CMK (cell line): ENCODE results near the gene LRRC32.

Experiments
- DNase-seq: peaks from one replicate; pipeline ENCODE4 v3.0.0-alpha.2; 2010; ENCODE audit warnings: low read depth

LRRC32 gene

GRCh38 chr11:76699451-76700091, 29.0 kb upstream of the LRRC32 start:
- peak; percentile 73 for DNase-seq

GRCh38 chr11:76698321-76699043, 27.9 kb upstream of the LRRC32 start:
- DNase-seq = no peak

DNA sequence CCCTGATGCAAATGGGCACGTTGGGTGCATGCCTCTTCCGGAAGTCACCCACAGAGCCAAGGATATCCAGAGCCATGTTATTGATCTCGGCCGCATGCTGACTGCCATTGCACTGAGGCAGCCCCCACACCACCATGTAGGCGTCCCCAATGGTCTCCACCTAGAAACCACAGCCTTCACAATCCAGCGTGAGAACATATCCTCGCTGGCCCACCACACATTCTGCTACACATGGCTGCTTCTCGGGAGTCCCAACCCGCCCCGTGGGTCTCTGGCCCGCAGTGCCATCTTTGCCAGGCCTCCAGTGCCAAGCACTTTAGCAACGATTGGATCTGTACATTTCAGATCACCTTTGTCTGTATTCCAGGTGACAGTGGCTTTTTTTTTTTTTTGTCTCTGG, 26.2 kb upstream of the LRRC32 start:
- DNase-seq = no peak

DNA sequence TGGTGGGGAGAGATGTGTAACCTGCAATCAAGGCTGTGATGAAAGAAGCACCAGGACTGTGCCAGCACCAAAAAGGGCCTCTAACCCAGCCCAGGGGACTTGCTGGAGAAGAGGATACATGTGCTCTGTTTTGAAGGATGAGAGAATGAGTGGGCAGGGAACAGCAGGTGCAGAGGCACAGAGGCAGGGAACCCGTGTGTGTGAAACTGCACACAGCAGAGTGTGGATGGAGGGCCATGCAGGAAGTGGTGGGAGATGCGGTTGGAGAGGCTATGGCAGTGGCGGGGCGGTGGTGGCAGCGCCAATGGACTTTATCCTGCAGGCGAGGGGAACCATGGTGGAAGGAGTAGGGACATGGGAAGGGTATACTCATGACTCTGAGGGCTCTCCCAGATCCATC, 25.2 kb upstream of the LRRC32 start:
- no peak for DNase-seq

- no peak for DNase-seq
These were observed 24.6 kb upstream of the LRRC32 start for GRCh38 chr11:76695133-76695532.

GRCh38 chr11:76694664-76695063, 24.1 kb upstream of the LRRC32 start:
- DNase-seq = no peak

- no peak for DNase-seq
These were observed 23.3 kb upstream of the LRRC32 start for GRCh38 chr11:76693806-76694205.

GRCh38 chr11:76692956-76693355, 22.4 kb upstream of the LRRC32 start:
- DNase-seq = no peak

DNA sequence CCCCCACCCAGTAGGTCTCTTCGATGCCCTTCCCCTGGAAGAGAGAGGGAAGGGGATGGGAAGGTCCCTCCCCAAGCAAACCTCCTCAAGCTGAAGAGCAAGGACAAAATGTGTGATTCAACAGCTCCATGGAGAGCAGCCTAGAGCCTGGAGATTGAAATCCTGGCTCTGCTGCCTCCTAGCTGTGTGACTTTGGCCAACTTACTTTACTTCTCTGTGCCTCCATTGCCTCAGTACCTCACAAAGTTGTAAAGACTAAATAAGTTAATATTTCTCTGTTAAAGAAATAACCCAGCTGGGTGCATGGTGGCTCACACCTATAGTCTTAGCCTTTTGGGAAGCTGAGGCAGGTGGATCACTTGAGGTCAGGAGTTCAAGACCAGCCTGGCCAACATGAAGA, 21.1 kb upstream of the LRRC32 start:
- no peak for DNase-seq

DNA sequence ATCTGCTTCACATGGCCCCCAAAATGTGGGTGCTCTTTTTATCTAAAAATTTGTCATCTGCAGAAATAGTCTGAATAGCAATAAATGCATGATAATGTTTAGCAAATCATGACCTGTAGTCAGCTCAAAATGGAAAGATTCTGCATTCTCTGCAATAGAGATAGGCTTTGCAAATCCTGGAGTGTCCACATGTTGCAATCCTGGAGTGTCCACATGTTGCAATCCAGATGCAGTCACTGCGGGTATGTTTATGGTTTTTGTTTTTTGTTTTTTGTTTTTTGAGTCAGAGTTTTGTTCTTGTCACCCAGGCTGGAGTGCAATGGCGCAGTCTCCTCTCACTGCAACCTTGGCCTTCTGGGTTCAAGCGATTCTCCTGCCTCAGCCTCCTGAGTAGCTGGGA, 20.2 kb upstream of the LRRC32 start:
- DNase-seq = no peak

GRCh38 chr11:76689313-76690260, 19.0 kb upstream of the LRRC32 start:
- no peak for DNase-seq

DNA sequence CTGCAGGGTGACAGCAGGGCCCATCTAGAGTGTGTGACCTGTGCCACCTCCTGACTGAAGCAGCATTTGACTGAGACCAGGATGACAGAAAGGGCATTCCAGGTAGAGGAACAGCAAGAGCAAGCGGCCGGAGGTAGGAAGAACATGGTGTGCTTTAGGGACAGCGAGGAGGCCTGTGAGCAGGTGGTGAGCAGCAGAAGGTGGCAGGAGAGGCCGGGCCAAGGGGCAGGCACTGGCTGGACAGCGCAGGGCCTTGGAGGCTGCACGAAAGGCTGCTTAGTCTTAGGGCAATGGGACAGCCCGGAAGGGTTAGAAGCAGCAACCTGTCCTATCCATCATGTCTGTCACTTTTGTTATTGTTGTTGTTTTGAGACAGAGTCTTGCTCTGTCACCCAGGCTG, 17.6 kb upstream of the LRRC32 start:
- no peak for DNase-seq

GRCh38 chr11:76686261-76687079, 15.9 kb upstream of the LRRC32 start:
- no peak for DNase-seq

DNA sequence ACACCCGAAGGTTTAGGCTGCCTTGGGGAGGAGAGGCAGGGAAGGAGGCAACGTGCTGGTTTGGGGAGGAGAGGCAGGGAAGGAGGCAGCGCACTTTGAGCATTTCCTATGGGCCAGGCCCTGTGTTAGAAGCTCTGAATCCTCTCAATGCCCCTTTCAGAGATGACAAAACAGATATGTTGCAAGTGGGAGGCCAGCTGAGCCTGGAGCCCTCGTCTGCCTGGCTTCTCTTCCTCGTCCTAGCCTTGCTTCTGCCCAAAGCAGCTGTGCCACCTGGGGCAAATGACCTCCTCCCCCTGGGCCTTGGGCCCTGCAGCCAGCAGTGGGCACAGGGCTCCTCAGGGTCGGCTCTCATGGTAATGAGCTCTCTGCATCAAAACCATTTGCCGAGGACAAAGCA, 15.3 kb upstream of the LRRC32 start:
- no peak for DNase-seq

DNA sequence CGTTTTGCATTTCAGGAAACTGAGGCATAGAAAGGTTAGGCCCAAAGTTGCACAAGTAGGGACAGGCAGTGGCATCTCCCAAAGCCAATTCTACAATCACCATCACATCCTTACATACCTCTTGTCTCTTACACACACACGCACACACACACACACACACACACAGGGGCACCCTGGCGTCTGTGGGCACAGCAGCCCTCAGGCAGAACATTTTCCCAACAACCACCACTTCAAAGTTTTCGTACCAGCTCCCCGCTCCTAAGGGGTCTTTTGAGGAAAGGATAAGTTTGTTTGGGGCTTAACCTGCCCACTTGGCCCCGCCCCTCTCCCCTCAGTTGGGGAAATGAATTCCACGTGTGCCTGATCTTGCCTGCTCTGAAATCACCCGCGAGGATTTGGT, 14.7 kb upstream of the LRRC32 start:
- no peak for DNase-seq

GRCh38 chr11:76684516-76684915, 14.0 kb upstream of the LRRC32 start:
- DNase-seq = no peak

DNA sequence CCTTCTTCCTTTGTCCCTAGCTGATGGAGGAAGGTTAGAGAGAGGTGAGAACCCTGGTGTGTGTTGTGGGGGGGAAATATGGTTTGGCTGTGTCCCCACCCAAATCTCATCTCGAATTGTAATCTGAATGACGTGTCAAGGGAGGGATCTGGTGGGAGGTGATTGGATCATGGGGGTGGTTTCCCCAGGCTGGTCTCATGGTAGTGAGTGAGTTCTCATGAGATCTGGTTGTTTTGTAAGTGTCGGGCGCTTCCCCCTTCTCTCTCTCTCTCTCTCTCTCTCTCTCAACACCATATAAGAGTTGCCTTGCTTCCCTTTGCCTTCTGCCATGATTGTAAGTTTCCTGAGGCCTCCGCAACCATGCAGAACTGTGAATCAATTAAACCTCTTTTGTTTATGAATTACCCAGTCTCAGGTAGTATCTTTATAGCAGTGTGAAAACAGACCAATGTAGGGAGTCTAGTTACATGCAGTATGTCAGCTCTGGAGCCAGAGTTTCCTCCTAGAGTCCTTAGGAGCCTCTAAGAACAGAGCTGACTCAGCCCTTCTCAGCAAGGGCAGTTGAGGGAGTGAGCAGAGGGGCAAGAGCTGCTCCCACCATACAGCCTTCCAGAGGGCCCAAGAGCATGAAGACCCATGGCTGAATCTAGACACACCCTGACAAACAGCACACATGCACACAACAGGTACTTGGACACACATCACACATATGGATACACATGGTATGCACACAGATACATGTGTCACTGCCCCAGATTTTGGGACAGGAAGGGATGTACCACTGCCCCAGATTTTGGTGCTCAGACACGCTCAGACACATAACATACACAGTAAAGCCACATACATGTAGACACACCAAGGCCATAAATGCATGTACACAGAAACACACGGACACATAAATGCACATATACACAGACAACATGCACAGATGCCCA, 12.9 kb upstream of the LRRC32 start:
- DNase-seq = no peak

GRCh38 chr11:76682684-76683083, 12.1 kb upstream of the LRRC32 start:
- no peak for DNase-seq

DNA sequence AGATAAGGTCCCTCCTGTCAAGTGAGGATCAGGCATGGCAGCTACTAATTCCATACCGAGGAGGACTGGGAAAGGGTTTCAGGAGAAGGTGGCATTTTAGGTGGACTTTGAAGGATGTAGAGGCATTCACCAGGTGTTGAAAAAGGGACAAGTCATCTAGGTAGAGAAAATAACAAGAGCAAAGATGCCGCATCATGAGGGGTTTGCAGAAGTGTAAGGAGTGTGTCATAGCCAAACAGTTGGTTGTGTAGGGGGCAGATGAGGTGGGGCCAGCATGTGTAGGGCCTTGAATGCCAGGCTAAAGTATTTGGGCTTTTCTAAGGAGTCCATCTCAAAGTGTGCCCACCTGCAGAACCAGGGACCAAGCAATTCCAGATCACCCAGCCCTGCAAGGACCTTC, 11.6 kb upstream of the LRRC32 start:
- no peak for DNase-seq

GRCh38 chr11:76680518-76681425, 10.2 kb upstream of the LRRC32 start:
- DNase-seq = no peak
